ENCODE data around the gene EFNA3.

Gene EFNA3

GRCh38 chr1:155064832-155065429 lies 13.7 kb upstream of the EFNA3 start:
- no peak for FAIRE-seq
- DNase-seq (ENCODE audit: insufficient read length, low spot score), result no peak

- FAIRE-seq (no peak), DNase-seq (ENCODE audit: insufficient read length, low spot score) (no peak)
These were observed 11.9 kb upstream of the EFNA3 start for GRCh38 chr1:155066777-155067176.

GRCh38 chr1:155068599-155068998 lies 10.0 kb upstream of the EFNA3 start:
- no peak for FAIRE-seq
- no peak for DNase-seq (ENCODE audit: insufficient read length, low spot score)

GRCh38 chr1:155069551-155070157 lies 9.0 kb upstream of the EFNA3 start:
- DNase-seq (ENCODE audit: insufficient read length, low spot score) (no peak), FAIRE-seq (no peak)

GRCh38 chr1:155070158-155070621 lies 8.4 kb upstream of the EFNA3 start:
- DNase-seq (ENCODE audit: insufficient read length, low spot score), result no peak
- no peak for FAIRE-seq

GRCh38 chr1:155070721-155071569 lies 7.7 kb upstream of the EFNA3 start:
- no peak for FAIRE-seq
- no peak for DNase-seq (ENCODE audit: insufficient read length, low spot score)

GRCh38 chr1:155071701-155072100 lies 6.9 kb upstream of the EFNA3 start:
- FAIRE-seq, result no peak

GRCh38 chr1:155072531-155073289 lies 5.9 kb upstream of the EFNA3 start:
- FAIRE-seq (no peak), DNase-seq (ENCODE audit: insufficient read length, low spot score) (no peak)

More at GRCh38 chr1:155071701-155072100, 6.9 kb upstream of the EFNA3 start:
- DNase-seq (ENCODE audit: insufficient read length, low spot score), result no peak

GRCh38 chr1:155073377-155074242 lies 5.0 kb upstream of the EFNA3 start:
- FAIRE-seq (no peak), DNase-seq (ENCODE audit: insufficient read length, low spot score) (no peak)

- FAIRE-seq (no peak), DNase-seq (ENCODE audit: insufficient read length, low spot score) (no peak)
These were observed 3.1 kb upstream of the EFNA3 start for GRCh38 chr1:155075535-155075934.

- DNase-seq (ENCODE audit: insufficient read length, low spot score), result no peak
- no peak for FAIRE-seq
These were observed 2.3 kb upstream of the EFNA3 start for GRCh38 chr1:155076371-155076770.

GRCh38 chr1:155077346-155077745 lies 1.3 kb upstream of the EFNA3 start:
- no peak for FAIRE-seq
- DNase-seq (ENCODE audit: insufficient read length, low spot score), result no peak

GRCh38 chr1:155077758-155078445 lies 735 bp upstream of the EFNA3 start:
- FAIRE-seq (no peak), DNase-seq (ENCODE audit: insufficient read length, low spot score) (no peak)

GRCh38 chr1:155079210-155079486 lies 511 bp downstream of the EFNA3 start:
- no peak for DNase-seq (ENCODE audit: insufficient read length, low spot score)

GRCh38 chr1:155079487-155080311 lies 1.1 kb downstream of the EFNA3 start:
- no peak for FAIRE-seq
- DNase-seq (ENCODE audit: insufficient read length, low spot score), result no peak

More at GRCh38 chr1:155079210-155079486, 511 bp downstream of the EFNA3 start:
- FAIRE-seq, result no peak

- FAIRE-seq (no peak), DNase-seq (ENCODE audit: insufficient read length, low spot score) (no peak)
These were observed 1.9 kb downstream of the EFNA3 start for GRCh38 chr1:155080312-155081228.

GRCh38 chr1:155081472-155082300 lies 3.0 kb downstream of the EFNA3 start:
- DNase-seq (ENCODE audit: insufficient read length, low spot score) (no peak), FAIRE-seq (no peak)

Data from HTR-8/SVneo (cell line).